Hepatocyte (in vitro differentiated cells): ENCODE data around the gene IL1RAPL2. TPM values are rescaled to one million over a fixed set of nuclear protein-coding genes. Genes with fewer than 3 reads are reported as not detected.

Experiments
- DNase-seq: peaks from one replicate; pipeline ENCODE4 v3.0.0-alpha.2; 2016; ENCODE audit warnings: low spot score
- H2AFZ ChIP-seq: fragments of 200-600 bp; sonication (generic); 2 replicates; pipeline ENCODE4 v1.6.0; 2016; ENCODE audit warnings: antibody characterized with exemption, mild to moderate bottlenecking
- H3K27ac ChIP-seq: fragments of 200-600 bp; sonication (generic); 2 replicates; pipeline ENCODE4 v1.5.1; 2016; ENCODE audit warnings: mild to moderate bottlenecking
- H3K27me3 ChIP-seq: fragments of 200-600 bp; sonication (generic); 2 replicates; pipeline ENCODE4 v1.6.1; 2016
- H3K36me3 ChIP-seq: fragments of 200-600 bp; sonication (generic); replicated peaks from 2 replicates; pipeline ENCODE4 v1.5.1; 2016; ENCODE audit warnings: low read depth; ENCODE audit not compliant: insufficient read depth
- H3K4me1 ChIP-seq: fragments of 200-600 bp; sonication (generic); 2 replicates; pipeline ENCODE4 v1.5.1; 2016; ENCODE audit warnings: mild to moderate bottlenecking, moderate library complexity; ENCODE audit not compliant: insufficient read depth
- H3K4me2 ChIP-seq: fragments of 200-600 bp; sonication (generic); 2 replicates; pipeline ENCODE4 v1.6.0; 2016
- H3K4me3 ChIP-seq: fragments of 200-600 bp; sonication (generic); 2 replicates; pipeline ENCODE4 v1.5.1; 2016; ENCODE audit warnings: mild to moderate bottlenecking
- H3K79me2 ChIP-seq: fragments of 200-600 bp; sonication (generic); 2 replicates; pipeline ENCODE4 v1.6.0; 2017; ENCODE audit warnings: mild to moderate bottlenecking
- H3K9me2 ChIP-seq: fragments of 200-600 bp; sonication (generic); replicated peaks from 2 replicates; pipeline ENCODE4 v1.6.0; 2017; ENCODE audit warnings: mild to moderate bottlenecking; ENCODE audit not compliant: insufficient read depth
- H3K9me3 ChIP-seq: fragments of 200-600 bp; sonication (generic); 2 replicates; pipeline ENCODE4 v1.5.1; 2016; ENCODE audit warnings: low read depth, mild to moderate bottlenecking
- H4K20me1 ChIP-seq: fragments of 200-600 bp; sonication (generic); 2 replicates; pipeline ENCODE4 v1.6.0; 2016; ENCODE audit warnings: mild to moderate bottlenecking; ENCODE audit not compliant: insufficient read depth, poor library complexity, severe bottlenecking
- CTCF ChIP-seq: fragments of 200-600 bp; sonication (generic); IDR thresholded peaks from 2 replicates; pipeline ENCODE4 v1.5.1; 2016; ENCODE audit warnings: antibody characterized with exemption, mild to moderate bottlenecking; ENCODE audit not compliant: poor library complexity
- EZH2 ChIP-seq: fragments of 200-600 bp; sonication (generic); IDR thresholded peaks from 2 replicates; pipeline ENCODE4 v1.6.1; 2016; ENCODE audit warnings: antibody characterized with exemption, mild to moderate bottlenecking, borderline replicate concordance
- EZH2phosphoT487 ChIP-seq: fragments of 200-600 bp; sonication (generic); IDR thresholded peaks from one replicate; pipeline ENCODE4 v1.6.1; 2018; ENCODE audit warnings: antibody characterized with exemption, mild to moderate bottlenecking, low read depth, moderate library complexity; ENCODE audit not compliant: unreplicated experiment, severe bottlenecking
- WGBS: methylation state at CpG from one replicate; pipeline ENCODE4 v1.1.6; 2016; ENCODE audit warnings: low lambda C conversion rate; ENCODE audit errors: missing lambda C conversion rate; 5-methylcytosine and 5-hydroxymethylcytosine counted together
- polyA plus RNA-seq: library from polyadenylated mRNA; unstranded; fragments of >200 nt; fragmentation: Nextera tagmentation; extraction: Ambion mirVana; gene quantifications from 2 replicates; pipeline ENCODE4 v1.2.1, GENCODE V29; 2016
- total RNA-seq: library from RNA; depleted of rRNA; stranded (reverse); fragments of >200 nt; gene quantifications from 2 replicates; pipeline ENCODE4 v1.2.3, GENCODE V29; 2014

Gene IL1RAPL2
- total and polyA plus RNA-seq, 2 experiments from 2014 or later = 0.40 TPM; not detected in 1

GRCh38 chrX:105695451-105695850, 1129.5 kb downstream of the IL1RAPL2 start:
- no peak for TF ChIP-seq EZH2
- no peak for TF ChIP-seq EZH2phosphoT487
- no peak for TF ChIP-seq CTCF
- 46% methylated on average over 1 of the region's 1 CpG for WGBS
- no peaks in the 10 kb centered on the region for H3K27me3 ChIP-seq

GRCh38 chrX:105696870-105697269, 1130.9 kb downstream of the IL1RAPL2 start:
- Histone ChIP-seq H3K4me2 (no peak overlapping the region), H3K9me3 (no peaks in the 10 kb centered on the region), H3K4me1 (no peaks in the 10 kb centered on the region), H3K9me2 (no peaks in the 10 kb centered on the region), H3K4me3 (no peak overlapping the region), H3K36me3 (no peaks in the 10 kb centered on the region), H2AFZ (no peak overlapping the region), H3K79me2 (no peaks in the 10 kb centered on the region), H4K20me1 (no peaks in the 10 kb centered on the region), H3K27ac (no peak overlapping the region), H3K27me3 (no peaks in the 10 kb centered on the region)
- 91% methylated on average over 2 of the region's 2 CpGs for WGBS
- no peak for DNase-seq
- TF ChIP-seq EZH2phosphoT487 (no peak), EZH2 (no peak), CTCF (no peak)

More at GRCh38 chrX:105695451-105695850, 1129.5 kb downstream of the IL1RAPL2 start:
- H3K79me2 ChIP-seq = no peaks in the 10 kb centered on the region
- H3K4me2 ChIP-seq = no peak overlapping the region
- H3K4me1 ChIP-seq = no peaks in the 10 kb centered on the region
- H3K9me3 ChIP-seq = no peaks in the 10 kb centered on the region
- no peak overlapping the region for H2AFZ ChIP-seq
- no peaks in the 10 kb centered on the region for H3K36me3 ChIP-seq
- no peak overlapping the region for H3K4me3 ChIP-seq
- no peak for DNase-seq
- no peaks in the 10 kb centered on the region for H4K20me1 ChIP-seq
- no peaks in the 10 kb centered on the region for H3K9me2 ChIP-seq
- H3K27ac ChIP-seq = no peak overlapping the region

GRCh38 chrX:105697984-105698781, 1132.2 kb downstream of the IL1RAPL2 start:
- Histone ChIP-seq H3K79me2 (no peaks in the 10 kb centered on the region), H3K9me3 (no peaks in the 10 kb centered on the region), H3K27me3 (no peaks in the 10 kb centered on the region), H3K4me1 (no peaks in the 10 kb centered on the region), H3K27ac (no peak overlapping the region), H3K9me2 (no peaks in the 10 kb centered on the region), H2AFZ (no peak overlapping the region), H3K4me3 (no peak overlapping the region), H3K4me2 (no peak overlapping the region), H3K36me3 (no peaks in the 10 kb centered on the region), H4K20me1 (no peaks in the 10 kb centered on the region)
- no peak for DNase-seq
- TF ChIP-seq EZH2phosphoT487 (no peak), CTCF (no peak), EZH2 (no peak)
- WGBS = 37% methylated on average over 2 of the region's 2 CpGs
